K562 (cell line): ENCODE measurements around the gene ZDHHC14.
"Not testable (repeated sequence)": the region's sequence is repeated elsewhere in the genome, so short reads cannot be mapped to it uniquely, and the experiment has no call there.

ENCODE experiments used
- AFF1 ChIP-seq, 2 experiments: fragments of 450-650 bp; IDR thresholded peaks; 2 replicates each; pipeline ENCODE4 v1.6.1; 2018; ENCODE audit warnings: mild to moderate bottlenecking in 2 of 2, low read depth in 1 of 2; ENCODE audit not compliant: partially characterized antibody in 2 of 2
- CTCF ChIP-seq, 3 experiments: IDR thresholded peaks in 2 of 3; conservative IDR thresholded peaks in 1 of 3; 2 replicates each; pipeline ENCODE4 v1.5.1; 2011 to 2012; ENCODE audit warnings: low read length in 3 of 3, mild to moderate bottlenecking in 3 of 3, control low read depth in 2 of 3, improper control_type of control experiment in 1 of 3, inconsistent platforms in 1 of 3, low read depth in 1 of 3, mixed read lengths in 1 of 3, moderate library complexity in 1 of 3; ENCODE audit not compliant: insufficient read depth in 2 of 3
- KLF10 ChIP-seq: fragments of 250-450 bp; sonication (Bioruptor Pico); IDR thresholded peaks from 2 replicates; pipeline ENCODE4 v1.6.1; 2021; ENCODE audit warnings: matching md5 sums
- ZNF324 ChIP-seq: fragments of 250-450 bp; sonication (Bioruptor Pico); IDR thresholded peaks from 2 replicates; pipeline ENCODE4 v1.4.0; 2020; ENCODE audit warnings: mild to moderate bottlenecking

- TF ChIP-seq AFF1 (IDR thresholded peaks at IDR 0.05; ENCODE audit: low read depth in 1 of 2, partially characterized antibody in 2 of 2); ZNF324 (CRISPR knock-in tag); CTCF (IDR thresholded peaks at IDR 0.05 in 2 of 3, conservative IDR thresholded peaks at IDR 0.05 in 1 of 3; ENCODE audit: insufficient read depth in 2 of 3, low read depth in 1 of 3, low read length in 3 of 3); KLF10 (CRISPR knock-in tag): not testable (repeated sequence)
Observed at GRCh38 chr6:157578527-157578926, 197.5 kb downstream of the ZDHHC14 start.
